ENCODE results near the gene CERS6.

Gene CERS6

GRCh38 chr2:168773128-168773527 is 317.1 kb downstream of the CERS6 start:
- no peak for DNase-seq (ENCODE audit: low read depth)
- no peak for TF ChIP-seq CTCF (IDR thresholded peaks at IDR 0.05; ENCODE audit: control insufficient read depth, extremely low read depth, insufficient read depth)
- H3K4me3 ChIP-seq (ENCODE audit: low read depth, low read length), result no peak overlapping the region

GRCh38 chr2:168773719-168774521 is 317.8 kb downstream of the CERS6 start:
- DNase-seq (ENCODE audit: low read depth), result peak; percentile 46
- peak; percentile 90 for TF ChIP-seq CTCF (IDR thresholded peaks at IDR 0.05; ENCODE audit: control insufficient read depth, extremely low read depth, insufficient read depth)
- H3K4me3 ChIP-seq (ENCODE audit: low read depth, low read length), result no peak overlapping the region

GRCh38 chr2:168775837-168776236 is 319.8 kb downstream of the CERS6 start:
- no peak for DNase-seq (ENCODE audit: low read depth)
- H3K4me3 ChIP-seq (ENCODE audit: low read depth, low read length), result no peak overlapping the region
- no peak for TF ChIP-seq CTCF (IDR thresholded peaks at IDR 0.05; ENCODE audit: control insufficient read depth, extremely low read depth, insufficient read depth)

GRCh38 chr2:168780669-168781071 is 324.6 kb downstream of the CERS6 start:
- no peak for TF ChIP-seq CTCF (IDR thresholded peaks at IDR 0.05; ENCODE audit: control insufficient read depth, extremely low read depth, insufficient read depth)
- DNase-seq (ENCODE audit: low read depth), result no peak
- no peak overlapping the region for H3K4me3 ChIP-seq (ENCODE audit: low read depth, low read length)

- H3K4me3 ChIP-seq (ENCODE audit: low read depth, low read length), result no peak overlapping the region
- DNase-seq (ENCODE audit: low read depth), result no peak
- TF ChIP-seq CTCF (IDR thresholded peaks at IDR 0.05; ENCODE audit: control insufficient read depth, extremely low read depth, insufficient read depth), result no peak
Measured at GRCh38 chr2:168781191-168781817, 325.2 kb downstream of the CERS6 start.

GRCh38 chr2:168782271-168782670 is 326.2 kb downstream of the CERS6 start:
- no peak for TF ChIP-seq CTCF (IDR thresholded peaks at IDR 0.05; ENCODE audit: control insufficient read depth, extremely low read depth, insufficient read depth)
- no peak overlapping the region for H3K4me3 ChIP-seq (ENCODE audit: low read depth, low read length)
- DNase-seq (ENCODE audit: low read depth), result no peak
